GM10266 (cell line): ENCODE data around the gene PBRM1.
A peak's percentile ranks its signal among the peaks of the same experiment; 100 is the strongest.
"Not testable (repeated sequence)": the region's sequence is repeated elsewhere in the genome, so short reads cannot be mapped to it uniquely, and the experiment has no call there.

ENCODE experiments used
- DNase-seq: peaks from one replicate; pipeline ENCODE4 v3.0.0; 2012; ENCODE audit errors: extremely low spot score
- CTCF ChIP-seq: IDR thresholded peaks from 2 replicates; pipeline ENCODE4 v1.5.1; 2012; ENCODE audit warnings: mild to moderate bottlenecking, low read depth; ENCODE audit not compliant: control insufficient read depth, insufficient read depth; ENCODE audit errors: missing control alignments

Gene PBRM1

GRCh38 chr3:52679199-52679538 lies 6.5 kb downstream of the PBRM1 start:
- DNase-seq: no peak
- no peak for TF ChIP-seq CTCF

GRCh38 chr3:52678265-52679198 lies 7.2 kb downstream of the PBRM1 start:
- no peak for DNase-seq
- TF ChIP-seq CTCF: no peak

GRCh38 chr3:52676201-52676600 lies 9.5 kb downstream of the PBRM1 start:
- not testable (repeated sequence) for DNase-seq

- no peak for DNase-seq
- TF ChIP-seq CTCF: no peak
Observed at GRCh38 chr3:52671676-52672075, 14.0 kb downstream of the PBRM1 start.

- no peak for TF ChIP-seq CTCF
- peak; percentile 37 for DNase-seq
Observed at GRCh38 chr3:52670621-52671521, 14.8 kb downstream of the PBRM1 start.

- no peak for TF ChIP-seq CTCF
Observed at GRCh38 chr3:52663098-52663497, 22.6 kb downstream of the PBRM1 start.

GRCh38 chr3:52660046-52660445 lies 25.7 kb downstream of the PBRM1 start:
- TF ChIP-seq CTCF: no peak
- DNase-seq: no peak

More at GRCh38 chr3:52663098-52663497, 22.6 kb downstream of the PBRM1 start:
- no peak for DNase-seq
